ENCODE results near the gene CHD6.

The CHD6 gene

GRCh38 chr20:41457173-41457857, 160.9 kb downstream of the CHD6 start:
- H3K27ac ChIP-seq (ENCODE audit: extremely low read depth, low read depth, low read length) = no peak overlapping the region
- TF ChIP-seq ZNF362 (tag by site-specific recombination; IDR thresholded peaks at IDR 0.05) (no peak), GLI2 (tag by site-specific recombination; IDR thresholded peaks at IDR 0.05; ENCODE audit: borderline replicate concordance, low read depth) (no peak), PBX3 (CRISPR knock-in tag; IDR thresholded peaks at IDR 0.05) (no peak), ZNF26 (tag by site-specific recombination; IDR thresholded peaks at IDR 0.05) (no peak)
- H3K4me1 ChIP-seq (ENCODE audit: control insufficient read depth, insufficient read depth, low read length) = no peaks in the 10 kb centered on the region
- ChIA-PET CTCF (no interaction called here), POLR2A (no interaction called here)
- no peaks in the 10 kb centered on the region for H3K9me3 ChIP-seq (ENCODE audit: control insufficient read depth, insufficient read depth, low read depth, low read length)
- H3K4me3 ChIP-seq (ENCODE audit: low read depth, low read length) = no peak overlapping the region
- peaks cover 4 to 74% of the 10 kb centered on the region in 2 experiments; a peak in 2 of 3 replicates for H3K36me3 ChIP-seq (ENCODE audit: control insufficient read depth in 2 of 2, insufficient read depth in 1 of 2, low read length in 2 of 2)

- H3K36me3 ChIP-seq (ENCODE audit: control insufficient read depth in 2 of 2, insufficient read depth in 1 of 2, low read length in 2 of 2) = peaks cover 4 to 76% of the 10 kb centered on the region in 2 experiments; a peak in 2 of 3 replicates
- POLR2A ChIA-PET = no interaction called here
- H3K27ac ChIP-seq (ENCODE audit: extremely low read depth, low read depth, low read length) = no peak overlapping the region
Observed at GRCh38 chr20:41456351-41456750, 161.8 kb downstream of the CHD6 start.

More at GRCh38 chr20:41456351-41456750, 161.8 kb downstream of the CHD6 start:
- CTCF ChIA-PET = interaction anchor here (0.7 to 0.9 kb wide), 3 partner anchors 159 to 284 kb away, joined by 3 to 4 read pairs (median 3); no protein-coding TSS in a partner anchor
- no peak for TF ChIP-seq PRDM2 (tag by site-specific recombination; IDR thresholded peaks at IDR 0.05; ENCODE audit: borderline replicate concordance)
- TF ChIP-seq ZNF335 (tag by site-specific recombination; conservative IDR thresholded peaks at IDR 0.05) = no peak
- no peak for TF ChIP-seq ZNF580 (tag by site-specific recombination; IDR thresholded peaks at IDR 0.05)
- no peak for TF ChIP-seq ZNF404 (tag by site-specific recombination; IDR thresholded peaks at IDR 0.05)
- no peak for TF ChIP-seq ZNF423 (tag by site-specific recombination; IDR thresholded peaks at IDR 0.05)
- H3K4me1 ChIP-seq (ENCODE audit: control insufficient read depth, insufficient read depth, low read length) = no peaks in the 10 kb centered on the region
- no peaks in the 10 kb centered on the region for H3K9me3 ChIP-seq (ENCODE audit: control insufficient read depth, insufficient read depth, low read depth, low read length)
- H3K4me3 ChIP-seq (ENCODE audit: low read depth, low read length) = no peak overlapping the region
